Hepatocyte (in vitro differentiated cells): ENCODE data around the gene GLRA1.

Experiments used
- CTCF ChIP-seq: fragments of 200-600 bp; sonication (generic); IDR thresholded peaks from 2 replicates; pipeline ENCODE4 v1.5.1; 2016; ENCODE audit warnings: antibody characterized with exemption, mild to moderate bottlenecking; ENCODE audit not compliant: poor library complexity
- EZH2 ChIP-seq: fragments of 200-600 bp; sonication (generic); IDR thresholded peaks from 2 replicates; pipeline ENCODE4 v1.6.1; 2016; ENCODE audit warnings: antibody characterized with exemption, mild to moderate bottlenecking, borderline replicate concordance
- EZH2phosphoT487 ChIP-seq: fragments of 200-600 bp; sonication (generic); IDR thresholded peaks from one replicate; pipeline ENCODE4 v1.6.1; 2018; ENCODE audit warnings: antibody characterized with exemption, mild to moderate bottlenecking, low read depth, moderate library complexity; ENCODE audit not compliant: unreplicated experiment, severe bottlenecking

- no peak for TF ChIP-seq CTCF
- TF ChIP-seq EZH2, result no peak
- no peak for TF ChIP-seq EZH2phosphoT487
These were observed 36.9 kb upstream of the GLRA1 start for GRCh38 chr5:151961557-151961956.
